ENCODE data around the gene ALOX12.
"Not testable (repeated sequence)": the region's sequence is repeated elsewhere in the genome, so short reads cannot be mapped to it uniquely, and the experiment has no call there.

ALOX12 gene

DNA sequence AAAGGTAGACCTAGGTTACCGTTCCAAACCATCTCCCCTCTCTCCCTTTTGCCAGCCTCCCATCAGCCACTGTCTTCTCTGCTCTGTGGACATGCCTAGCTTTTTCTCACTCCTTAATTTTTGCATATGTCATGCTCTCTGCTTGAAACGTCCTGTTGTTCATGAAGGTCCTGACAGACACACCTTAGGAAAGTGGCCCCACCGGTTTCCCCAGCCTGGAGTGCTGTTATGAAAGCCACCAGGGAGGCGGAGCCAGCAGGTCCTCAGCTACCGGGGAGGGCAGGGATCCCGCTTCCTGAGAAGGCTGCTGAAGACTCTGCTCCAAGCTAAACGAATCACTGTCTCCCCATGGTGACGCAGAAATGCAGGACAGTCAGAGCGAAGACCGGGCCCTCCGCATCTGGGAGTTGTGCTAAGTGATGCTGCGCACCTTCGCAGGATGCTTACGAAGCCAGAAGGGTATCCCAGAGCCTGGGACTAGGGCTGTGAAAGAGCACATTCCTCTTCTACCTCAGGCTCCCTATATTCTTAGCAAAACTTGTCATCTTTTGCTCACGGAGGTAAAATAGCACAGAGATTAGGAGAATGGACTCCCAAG is 50.4 kb downstream of the ALOX12 start:
- no peak for DNase-seq (ENCODE audit: low spot score)

DNA sequence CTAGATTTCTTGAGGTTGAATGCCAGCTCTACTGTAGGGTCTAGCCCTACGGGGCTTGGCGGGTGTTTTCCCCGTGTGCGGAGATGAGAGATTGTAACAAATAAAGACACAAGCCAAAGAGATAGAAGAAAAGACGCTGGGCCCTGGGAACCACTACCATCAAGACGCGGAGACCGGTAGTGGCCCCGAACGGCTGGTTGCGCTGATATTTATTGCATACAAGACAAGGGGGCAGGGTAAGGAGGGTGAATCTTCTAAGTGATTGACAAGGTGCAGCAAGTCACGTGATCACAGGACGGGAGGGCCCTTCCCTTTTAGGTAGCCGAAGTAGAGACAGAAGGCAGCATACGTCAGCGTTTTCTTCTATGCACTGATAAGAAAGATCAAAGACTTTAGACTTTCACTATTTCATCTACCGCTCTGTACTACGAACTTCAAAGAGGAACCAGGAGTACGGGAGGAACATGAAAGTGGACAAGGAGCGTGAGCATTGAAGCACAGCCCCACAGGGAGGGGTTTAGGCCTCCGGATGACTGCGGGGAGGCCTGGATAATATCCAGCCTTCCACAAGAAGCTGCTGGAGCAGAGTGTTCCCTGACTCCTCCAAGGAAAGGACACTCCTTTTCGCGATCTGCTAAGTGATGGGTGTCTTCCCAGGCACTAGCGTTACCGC is 51.0 kb downstream of the ALOX12 start:
- DNase-seq (ENCODE audit: low spot score), result not testable (repeated sequence)

DNA sequence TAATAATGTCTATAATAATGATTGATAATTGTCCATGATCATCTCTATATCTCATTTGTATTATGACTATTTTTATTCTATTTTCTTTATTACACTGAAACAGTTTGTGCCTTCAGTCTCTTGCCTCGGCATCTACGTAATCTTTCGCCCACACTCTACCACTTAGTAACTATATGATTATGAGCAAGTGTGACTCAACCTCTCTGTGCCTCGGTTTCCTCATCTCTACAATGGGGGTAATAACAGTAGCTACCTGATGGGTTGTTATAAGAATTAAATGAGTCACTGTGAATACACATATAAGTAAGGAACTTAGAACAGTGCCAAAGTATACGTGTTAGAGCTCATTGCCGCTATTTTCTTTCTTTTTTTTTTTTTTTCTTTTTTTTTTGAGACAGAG is 51.7 kb downstream of the ALOX12 start:
- DNase-seq (ENCODE audit: low spot score), result no peak

GRCh38 chr17:7048968-7049367 is 53.1 kb downstream of the ALOX12 start:
- no peak for DNase-seq (ENCODE audit: low spot score)

DNA sequence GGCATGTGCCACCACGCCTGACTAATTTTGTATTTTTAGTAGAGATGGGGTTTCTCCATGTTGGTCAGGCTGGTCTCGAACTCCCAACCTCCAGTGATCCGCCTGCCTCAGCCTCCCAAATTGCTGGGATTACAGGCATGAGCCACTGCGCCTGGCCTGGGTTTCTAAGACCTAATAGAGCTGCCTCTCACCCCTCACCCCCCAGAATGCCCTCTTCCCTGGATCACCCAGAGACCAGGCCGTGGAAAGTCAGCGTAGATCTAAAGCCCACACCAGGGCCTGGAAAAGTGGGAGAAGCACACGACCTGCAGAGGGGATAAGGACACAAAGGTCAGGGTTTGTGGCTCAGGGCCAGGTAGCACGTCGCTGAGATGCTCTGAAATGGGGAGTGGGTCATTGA is 54.7 kb downstream of the ALOX12 start:
- not testable (repeated sequence) for DNase-seq (ENCODE audit: low spot score)

DNA sequence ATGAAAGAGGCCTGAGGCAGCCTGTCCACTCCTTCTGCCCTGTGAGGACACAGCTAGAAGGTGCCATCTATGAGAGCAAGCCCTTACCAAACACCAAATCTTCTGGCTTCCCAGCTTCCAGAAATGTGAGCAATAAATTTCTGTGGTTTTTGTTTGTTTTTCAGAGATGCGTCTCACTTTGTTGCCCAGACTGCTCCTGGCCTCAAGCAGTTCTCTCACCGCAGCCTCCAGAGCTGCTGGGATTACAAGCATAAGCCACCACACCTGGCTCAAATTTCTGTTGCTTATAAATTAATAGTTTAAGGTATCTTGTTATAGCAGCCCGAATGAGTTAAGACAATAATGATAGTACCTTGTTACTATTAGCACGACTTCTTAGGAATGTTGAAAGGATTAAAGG is 60.5 kb downstream of the ALOX12 start:
- DNase-seq (ENCODE audit: low spot score), result no peak

- no peak for DNase-seq (ENCODE audit: low spot score)
Measured at GRCh38 chr17:7058831-7059447, 63.1 kb downstream of the ALOX12 start.
